GM18502 (cell line): ENCODE data around the gene TMEM134.

Experiments
- ATAC-seq: cut with Tn5 transposase; IDR thresholded peaks from one replicate; pipeline ENCODE4 v1.9.1; 2021; ENCODE audit warnings: mild to moderate bottlenecking; ENCODE audit not compliant: unreplicated experiment, poor library complexity

TMEM134 gene

GRCh38 chr11:67441098-67441563, 27.9 kb downstream of the TMEM134 start:
- ATAC-seq, result no peak

GRCh38 chr11:67440229-67441097, 28.6 kb downstream of the TMEM134 start:
- ATAC-seq, result no peak

GRCh38 chr11:67439321-67440228, 29.5 kb downstream of the TMEM134 start:
- ATAC-seq, result no peak

- ATAC-seq, result no peak
These were observed 30.7 kb downstream of the TMEM134 start for GRCh38 chr11:67438158-67438902.

- ATAC-seq, result no peak
These were observed 31.3 kb downstream of the TMEM134 start for GRCh38 chr11:67437809-67438157.

- ATAC-seq, result no peak
These were observed 31.8 kb downstream of the TMEM134 start, which contains the start of gene PTPRCAP for GRCh38 chr11:67437082-67437808. TSS of gene PTPRCAP (minus strand) at chr11:67437682. CDS start at chr11:67437619, 63 bp downstream.

- no peak for ATAC-seq
These were observed 32.5 kb downstream of the TMEM134 start for GRCh38 chr11:67436459-67437081.

- no peak for ATAC-seq
These were observed 33.2 kb downstream of the TMEM134 start for GRCh38 chr11:67435727-67436458.

GRCh38 chr11:67435031-67435726, 33.9 kb downstream of the TMEM134 start:
- no peak for ATAC-seq

- no peak for ATAC-seq
These were observed 34.6 kb downstream of the TMEM134 start for GRCh38 chr11:67434395-67434881.

- no peak for ATAC-seq
These were observed 35.3 kb downstream of the TMEM134 start for GRCh38 chr11:67433536-67434394.

GRCh38 chr11:67432655-67433349, 36.2 kb downstream of the TMEM134 start:
- no peak for ATAC-seq

GRCh38 chr11:67431346-67432249, 37.5 kb downstream of the TMEM134 start:
- no peak for ATAC-seq

- ATAC-seq, result no peak
These were observed 39.3 kb downstream of the TMEM134 start for GRCh38 chr11:67429722-67430121.

GRCh38 chr11:67429038-67429668, 39.9 kb downstream of the TMEM134 start:
- no peak for ATAC-seq
